ENCODE results near the gene FOXK2.

DNA sequence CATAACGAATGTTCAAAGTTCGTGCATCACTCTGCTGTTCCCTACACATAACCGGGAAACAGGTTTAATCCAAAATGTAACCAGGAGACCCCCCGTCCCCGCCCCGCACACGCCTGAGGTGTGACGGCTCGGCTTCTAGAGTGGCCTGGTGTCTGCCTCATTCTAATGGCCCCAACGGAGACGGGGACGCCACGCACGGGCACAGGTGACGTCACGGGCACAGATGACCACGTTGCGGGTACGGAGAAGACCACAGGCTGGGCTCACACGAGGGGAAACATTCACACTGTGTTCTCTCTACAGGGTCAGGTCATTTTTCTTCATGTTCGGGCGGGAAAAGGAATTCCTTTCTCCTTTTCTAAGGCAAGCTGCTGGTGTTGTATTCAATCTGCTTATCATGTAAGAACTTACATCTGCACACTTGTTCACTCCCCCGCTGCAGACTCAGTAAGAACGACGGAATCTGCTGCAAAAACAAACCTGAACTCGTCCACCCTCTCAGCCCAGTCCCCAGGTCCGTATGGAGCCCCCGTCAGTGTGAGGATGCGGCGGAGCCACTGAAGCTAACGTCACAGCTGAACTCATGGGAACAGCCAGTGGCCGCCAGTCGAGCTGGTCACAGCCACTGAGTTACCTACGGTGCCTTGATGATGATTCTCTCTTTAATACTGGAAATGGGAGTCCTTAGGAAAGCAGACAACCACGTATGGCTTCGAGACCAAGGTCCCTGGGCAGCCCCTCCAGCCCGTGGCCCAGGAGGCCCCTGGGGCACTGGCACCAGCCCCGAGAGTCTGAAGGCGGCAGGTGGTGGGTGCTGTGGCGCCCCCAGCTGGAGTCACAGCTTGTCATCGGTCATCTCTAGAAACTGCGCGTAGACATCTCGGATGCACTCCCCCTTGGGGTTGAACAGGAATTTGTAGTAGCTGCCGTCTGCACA, 95.8 kb downstream of the FOXK2 start:
- peak; percentile 37; the same call in 1 of the 2 replicates for TF ChIP-seq CTCF (conservative IDR thresholded peaks at IDR 0.05; ENCODE audit: low read depth, low read length)
- no peak for TF ChIP-seq EZH2 (IDR thresholded peaks at IDR 0.05; ENCODE audit: borderline replicate concordance, low read depth, low read length, poor library complexity, severe bottlenecking)
